LNCAP (cell line): ENCODE results near the gene SUPT7L.

Source experiments
- CTCF ChIP-seq: fragments of 450-650 bp; IDR thresholded peaks from 2 replicates; pipeline ENCODE4 v1.5.1; 2017; ENCODE audit warnings: mild to moderate bottlenecking

SUPT7L gene

GRCh38 chr2:27640722-27641245 is 22.6 kb downstream of the SUPT7L start:
- no peak for TF ChIP-seq CTCF

GRCh38 chr2:27638709-27639108 is 24.7 kb downstream of the SUPT7L start:
- no peak for TF ChIP-seq CTCF

GRCh38 chr2:27638037-27638637 is 25.3 kb downstream of the SUPT7L start:
- no peak for TF ChIP-seq CTCF

GRCh38 chr2:27636766-27637165 is 26.6 kb downstream of the SUPT7L start:
- TF ChIP-seq CTCF: no peak

- no peak for TF ChIP-seq CTCF
These were observed 29.1 kb downstream of the SUPT7L start for GRCh38 chr2:27634291-27634690.

- TF ChIP-seq CTCF: no peak
These were observed 34.4 kb downstream of the SUPT7L start, which contains the start of the genes CCDC121 and GPN1 for GRCh38 chr2:27628767-27629709. TSS of gene CCDC121 (minus strand) at chr2:27629012. CDS start at chr2:27627799, 1,213 bp downstream. TSS of gene GPN1 (plus strand) at chr2:27629050. CDS start at chr2:27629059, 9 bp downstream.

- TF ChIP-seq CTCF: no peak
These were observed 35.2 kb downstream of the SUPT7L start for GRCh38 chr2:27627963-27628766.
